Occipital lobe (tissue), 3 donors: Measurements from ENCODE around the gene TFR2. TPM values are rescaled to one million over a fixed set of nuclear protein-coding genes. Genes with fewer than 3 reads are reported as not detected.

Experiments used
- DNase-seq: peaks from one replicate; lab custom pipeline; 2025; lab: John Stamatoyannopoulos, UW
- small RNA-seq: library from RNA; depleted of rRNA; stranded (forward); fragments of <200 nt; gene quantifications from one replicate; pipeline ENCODE3, GENCODE V24; 2014
- total RNA-seq: library from RNA; depleted of rRNA; stranded (reverse); fragments of >200 nt; gene quantifications from one replicate; pipeline ENCODE4 v1.2.3, GENCODE V29; 2014

TFR2 gene
- total RNA-seq, 1 donor from 2014 or later = 5.3 TPM

DNA sequence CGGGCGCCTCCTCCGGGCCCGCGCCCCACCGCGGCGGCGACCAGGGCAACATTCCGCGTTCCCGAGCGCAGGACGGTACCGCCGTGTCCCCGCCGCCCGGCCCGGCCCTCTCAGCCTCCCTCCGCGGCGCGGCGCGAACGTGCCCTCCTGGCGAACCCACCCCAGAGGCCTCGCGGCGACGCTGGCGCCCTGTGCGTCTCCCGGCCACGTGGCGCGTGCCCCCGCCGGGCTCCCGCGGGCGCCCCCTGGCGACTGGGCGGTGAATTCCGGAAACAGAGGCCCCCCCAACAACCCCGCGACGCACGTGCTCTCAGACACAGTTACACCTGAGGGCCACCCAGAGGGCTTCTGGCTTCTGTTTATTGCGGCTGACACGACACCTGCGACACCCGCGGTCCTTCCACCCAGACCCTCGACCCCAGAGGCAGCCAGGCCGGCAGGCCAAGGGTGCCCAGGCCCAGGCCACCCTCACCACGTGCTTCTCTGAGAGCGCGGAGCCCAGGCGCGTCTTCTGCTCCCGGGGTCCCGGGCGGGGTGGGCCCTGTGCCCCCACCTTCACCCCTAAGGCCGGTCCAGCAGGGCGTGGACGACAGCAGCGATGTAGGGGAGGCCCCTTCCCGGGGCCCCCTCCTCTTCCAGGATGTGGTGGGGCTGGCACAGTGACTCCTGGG, 67.5 kb downstream of the TFR2 start, which contains the start of gene SAP25:
SAP25 (minus strand) TSS at position 210 of the 671 bp plus-strand sequence; CDS start at position 52, 158 bp downstream.
- no peak for DNase-seq

DNA sequence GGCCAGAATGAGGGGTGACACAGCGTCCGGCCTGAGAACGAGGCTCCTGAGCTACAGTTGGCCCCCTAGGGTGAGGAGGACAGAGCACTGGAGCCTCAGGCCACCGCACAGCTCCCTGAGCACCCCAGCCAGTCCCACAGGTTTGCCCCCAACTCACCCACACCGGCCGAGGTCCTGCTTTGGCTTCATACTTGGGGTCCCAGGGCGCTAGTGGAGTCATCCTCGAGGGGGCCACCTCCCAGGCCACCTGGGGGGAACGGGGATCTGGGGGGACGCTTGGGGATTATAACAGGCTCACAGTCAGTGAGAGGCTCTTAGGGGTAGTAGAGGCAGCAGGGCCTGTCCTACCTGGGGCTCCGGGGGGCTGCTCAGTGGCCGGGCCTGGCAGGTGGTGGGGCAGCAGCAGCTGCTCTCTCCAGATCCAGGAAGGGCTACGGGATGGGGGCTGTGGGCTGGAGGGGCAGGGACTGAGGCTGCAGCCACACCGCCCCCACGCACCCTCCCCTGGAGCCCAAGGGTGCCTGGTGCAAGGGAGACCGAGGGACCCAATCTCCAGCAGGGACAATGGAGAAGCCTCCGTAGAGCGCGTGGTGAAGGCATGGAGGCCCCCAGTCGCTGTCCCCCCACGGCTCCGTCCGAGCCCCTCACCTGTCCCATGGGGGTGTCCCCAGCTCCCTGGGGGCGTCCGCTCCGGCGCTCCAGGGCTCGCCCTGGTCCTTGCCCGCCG, 68.2 kb downstream of the TFR2 start:
- no peak for DNase-seq

DNA sequence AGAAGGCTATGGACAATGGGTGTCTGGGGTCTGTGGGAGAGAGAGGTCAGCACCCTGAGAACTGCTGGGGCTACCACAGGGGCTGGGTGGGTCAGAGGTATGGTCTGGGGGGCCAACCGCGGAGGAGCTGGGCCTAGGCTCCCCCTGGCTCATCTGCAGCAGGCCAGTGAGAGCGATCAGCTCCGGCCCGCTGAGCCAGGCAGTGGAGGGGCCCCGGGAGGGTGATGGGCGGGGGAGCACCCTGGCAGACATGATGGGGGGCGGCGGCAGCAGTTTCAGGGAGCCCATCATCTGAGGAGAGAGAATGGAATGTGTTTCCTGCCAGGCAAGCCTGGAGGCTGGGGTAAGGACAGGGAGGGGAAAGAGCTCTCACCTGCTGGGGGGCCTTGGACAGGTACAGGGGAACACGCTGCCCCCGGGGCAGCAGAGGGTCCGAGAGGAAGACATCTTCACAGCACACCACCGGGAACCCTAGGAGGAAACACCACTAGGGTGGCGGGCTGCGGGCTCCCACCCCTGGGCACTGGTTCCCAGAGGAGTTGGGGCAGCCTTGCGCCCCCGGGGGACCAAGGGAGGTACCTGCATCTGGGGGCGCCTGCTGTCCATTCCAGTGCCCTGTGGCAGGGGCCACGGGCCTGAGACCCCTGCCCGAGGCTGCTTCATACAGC, 68.9 kb downstream of the TFR2 start:
- DNase-seq = no peak

DNA sequence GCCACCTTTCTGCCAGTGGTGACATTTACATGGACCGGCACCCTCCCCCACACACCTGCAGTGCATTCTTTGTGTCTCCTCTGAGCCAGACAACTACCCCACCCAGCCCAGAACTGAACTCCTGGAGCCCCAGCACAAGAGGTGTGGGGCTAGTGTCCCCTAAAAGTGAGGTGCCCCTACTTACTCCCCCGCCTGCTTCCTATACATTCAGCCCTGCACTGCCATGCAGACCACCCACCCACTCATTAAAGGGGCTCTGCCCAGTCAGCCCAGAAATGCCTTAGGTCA, 69.6 kb downstream of the TFR2 start:
- no peak for DNase-seq

DNA sequence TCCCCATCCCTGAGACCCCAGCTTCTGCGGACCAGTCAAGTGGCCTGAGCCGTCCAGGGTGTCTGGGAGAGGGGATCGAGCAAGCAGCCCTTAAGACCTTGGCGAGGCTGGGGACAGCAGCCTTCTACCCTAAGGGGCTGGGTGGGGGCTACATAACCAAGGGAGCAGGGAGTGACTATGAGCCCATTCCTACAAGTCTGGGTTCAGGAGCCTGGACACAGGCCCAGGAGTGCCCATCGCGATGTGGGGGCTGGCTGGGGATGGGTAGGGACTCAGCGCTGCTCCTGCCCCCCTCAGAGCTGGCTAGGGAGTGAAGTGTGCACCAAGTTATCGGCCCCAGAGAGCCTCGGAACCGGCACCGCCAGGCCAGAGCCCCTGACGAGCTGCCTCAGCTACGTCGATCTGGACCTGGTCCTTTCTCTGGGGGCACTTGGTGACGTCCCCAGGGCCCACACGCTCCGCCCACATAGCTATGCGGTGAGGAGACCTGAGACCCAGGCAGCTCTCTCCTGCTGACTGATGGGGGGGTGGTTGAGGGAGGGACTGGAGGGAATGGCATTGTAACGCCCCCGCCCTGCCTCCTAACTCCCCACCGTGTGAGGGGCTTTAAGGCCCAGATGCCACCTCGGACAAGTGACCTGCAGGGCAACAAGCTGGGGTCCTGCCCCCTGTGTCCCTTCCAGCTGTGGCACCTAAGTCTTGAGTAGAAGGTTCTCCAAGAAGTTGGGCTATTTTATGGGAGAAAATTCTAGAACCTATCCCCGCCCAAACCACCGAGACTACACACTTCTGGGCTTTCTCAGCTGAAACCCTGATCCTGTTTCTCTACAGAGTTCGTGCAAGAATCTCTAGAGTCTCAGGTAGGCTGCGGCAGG, 70.2 kb downstream of the TFR2 start:
- no peak for DNase-seq

Small RNA genes lying within 50 kb of the gene (small RNA-seq; reads per million reads assigned to genes)
- gene SAP25 = not detected

Other genes with a start within 250 kb of the TFR2 start
- 4.2 TPM for gene ZCWPW1, start 212.8 kb downstream of the TFR2 start, total RNA-seq
- 25.3 TPM for gene MEPCE, start 211.7 kb downstream of the TFR2 start, total RNA-seq
- 5.1 TPM for gene PPP1R35, start 205.1 kb downstream of the TFR2 start, total RNA-seq
- not detected for gene SPACDR, start 177.3 kb downstream of the TFR2 start, total RNA-seq
- 9.7 TPM for gene TSC22D4, start 162.3 kb downstream of the TFR2 start, total RNA-seq
- gene NYAP1, start 157.6 kb downstream of the TFR2 start, total RNA-seq = 47.9 TPM
- gene AGFG2, start 102.3 kb downstream of the TFR2 start, total RNA-seq = 2.0 TPM
- not detected for gene SAP25, start 67.7 kb downstream of the TFR2 start, total RNA-seq
- 6.4 TPM for gene LRCH4, start 55.4 kb downstream of the TFR2 start, total RNA-seq
- 0.16 TPM for gene FBXO24, start 55.2 kb downstream of the TFR2 start, total RNA-seq
- gene PCOLCE, start 39.2 kb downstream of the TFR2 start, total RNA-seq = 4.2 TPM
- 12.2 TPM for gene MOSPD3, start 29.0 kb downstream of the TFR2 start, total RNA-seq
- gene ACTL6B, start 14.9 kb upstream of the TFR2 start, total RNA-seq = 109 TPM
- 57.7 TPM for gene GNB2, start 32.2 kb upstream of the TFR2 start, total RNA-seq
- 15.4 TPM for gene GIGYF1, start 52.7 kb upstream of the TFR2 start, total RNA-seq
- 41.5 TPM for gene POP7, start 64.6 kb upstream of the TFR2 start, total RNA-seq
- gene EPO, start 78.9 kb upstream of the TFR2 start, total RNA-seq = not detected
- gene ZAN, start 92.0 kb upstream of the TFR2 start, total RNA-seq = not detected
- 8.4 TPM for gene EPHB4, start 186.0 kb upstream of the TFR2 start, total RNA-seq
- 30.1 TPM for gene SLC12A9, start 211.2 kb upstream of the TFR2 start, total RNA-seq
- gene TRIP6, start 225.8 kb upstream of the TFR2 start, total RNA-seq = 5.8 TPM
- gene SRRT, start 233.6 kb upstream of the TFR2 start, total RNA-seq = 29.5 TPM
- 2.5 TPM for gene UFSP1, start 248.2 kb upstream of the TFR2 start, total RNA-seq